ENCODE results near the gene ODAM.

DNA sequence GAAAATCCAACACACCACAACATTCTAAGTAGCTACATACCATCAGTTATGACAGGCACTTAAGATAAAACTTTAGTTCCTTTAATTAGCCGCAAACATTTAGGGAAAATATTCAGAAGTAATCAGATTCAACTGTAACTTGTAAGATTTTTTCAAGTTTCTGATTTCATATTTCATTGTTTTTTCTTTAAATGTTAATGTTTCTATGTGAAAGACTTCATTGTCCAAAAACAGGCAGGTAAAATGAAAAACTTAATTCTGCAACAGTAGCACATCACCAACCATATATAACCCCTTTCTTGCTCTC is 11.6 kb upstream of the ODAM start:
- TF ChIP-seq, protein P1, sequence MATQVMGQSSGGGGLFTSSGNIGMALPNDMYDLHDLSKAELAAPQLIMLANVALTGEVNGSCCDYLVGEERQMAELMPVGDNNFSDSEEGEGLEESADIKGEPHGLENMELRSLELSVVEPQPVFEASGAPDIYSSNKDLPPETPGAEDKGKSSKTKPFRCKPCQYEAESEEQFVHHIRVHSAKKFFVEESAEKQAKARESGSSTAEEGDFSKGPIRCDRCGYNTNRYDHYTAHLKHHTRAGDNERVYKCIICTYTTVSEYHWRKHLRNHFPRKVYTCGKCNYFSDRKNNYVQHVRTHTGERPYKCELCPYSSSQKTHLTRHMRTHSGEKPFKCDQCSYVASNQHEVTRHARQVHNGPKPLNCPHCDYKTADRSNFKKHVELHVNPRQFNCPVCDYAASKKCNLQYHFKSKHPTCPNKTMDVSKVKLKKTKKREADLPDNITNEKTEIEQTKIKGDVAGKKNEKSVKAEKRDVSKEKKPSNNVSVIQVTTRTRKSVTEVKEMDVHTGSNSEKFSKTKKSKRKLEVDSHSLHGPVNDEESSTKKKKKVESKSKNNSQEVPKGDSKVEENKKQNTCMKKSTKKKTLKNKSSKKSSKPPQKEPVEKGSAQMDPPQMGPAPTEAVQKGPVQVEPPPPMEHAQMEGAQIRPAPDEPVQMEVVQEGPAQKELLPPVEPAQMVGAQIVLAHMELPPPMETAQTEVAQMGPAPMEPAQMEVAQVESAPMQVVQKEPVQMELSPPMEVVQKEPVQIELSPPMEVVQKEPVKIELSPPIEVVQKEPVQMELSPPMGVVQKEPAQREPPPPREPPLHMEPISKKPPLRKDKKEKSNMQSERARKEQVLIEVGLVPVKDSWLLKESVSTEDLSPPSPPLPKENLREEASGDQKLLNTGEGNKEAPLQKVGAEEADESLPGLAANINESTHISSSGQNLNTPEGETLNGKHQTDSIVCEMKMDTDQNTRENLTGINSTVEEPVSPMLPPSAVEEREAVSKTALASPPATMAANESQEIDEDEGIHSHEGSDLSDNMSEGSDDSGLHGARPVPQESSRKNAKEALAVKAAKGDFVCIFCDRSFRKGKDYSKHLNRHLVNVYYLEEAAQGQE (IDR thresholded peaks at IDR 0.05; ENCODE audit: low read depth) = no peak
- TF ChIP-seq, protein P2, sequence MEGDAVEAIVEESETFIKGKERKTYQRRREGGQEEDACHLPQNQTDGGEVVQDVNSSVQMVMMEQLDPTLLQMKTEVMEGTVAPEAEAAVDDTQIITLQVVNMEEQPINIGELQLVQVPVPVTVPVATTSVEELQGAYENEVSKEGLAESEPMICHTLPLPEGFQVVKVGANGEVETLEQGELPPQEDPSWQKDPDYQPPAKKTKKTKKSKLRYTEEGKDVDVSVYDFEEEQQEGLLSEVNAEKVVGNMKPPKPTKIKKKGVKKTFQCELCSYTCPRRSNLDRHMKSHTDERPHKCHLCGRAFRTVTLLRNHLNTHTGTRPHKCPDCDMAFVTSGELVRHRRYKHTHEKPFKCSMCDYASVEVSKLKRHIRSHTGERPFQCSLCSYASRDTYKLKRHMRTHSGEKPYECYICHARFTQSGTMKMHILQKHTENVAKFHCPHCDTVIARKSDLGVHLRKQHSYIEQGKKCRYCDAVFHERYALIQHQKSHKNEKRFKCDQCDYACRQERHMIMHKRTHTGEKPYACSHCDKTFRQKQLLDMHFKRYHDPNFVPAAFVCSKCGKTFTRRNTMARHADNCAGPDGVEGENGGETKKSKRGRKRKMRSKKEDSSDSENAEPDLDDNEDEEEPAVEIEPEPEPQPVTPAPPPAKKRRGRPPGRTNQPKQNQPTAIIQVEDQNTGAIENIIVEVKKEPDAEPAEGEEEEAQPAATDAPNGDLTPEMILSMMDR (IDR thresholded peaks at IDR 0.05 in 2 of 3, conservative IDR thresholded peaks at IDR 0.05 in 1 of 3; ENCODE audit: borderline replicate concordance in 1 of 3, insufficient read depth in 1 of 3, low read depth in 2 of 3, low read length in 2 of 3) = no peak; a peak in 1 of 6 replicates

Data from HCT116 (cell line).